Fibroblast of mammary gland (primary cell): Measurements from ENCODE around the gene MATN4.
A peak's percentile ranks its signal among the peaks of the same experiment; 100 is the strongest.

Experiments
- DNase-seq: peaks from one replicate; pipeline ENCODE4 v3.0.0-alpha.2; 2010; ENCODE audit warnings: low read depth
- H3K4me3 ChIP-seq: 2 replicates; pipeline ENCODE4 v1.5.1; 2011; ENCODE audit warnings: low read depth, mild to moderate bottlenecking, low read length, moderate library complexity; ENCODE audit not compliant: control insufficient read depth
- TF ChIP-seq, protein P1 (sequence below): conservative IDR thresholded peaks from 2 replicates; pipeline ENCODE4 v1.5.1; 2011; ENCODE audit warnings: low read depth, low read length, inconsistent platforms; ENCODE audit not compliant: control insufficient read depth, insufficient read depth

MATN4 gene

DNA sequence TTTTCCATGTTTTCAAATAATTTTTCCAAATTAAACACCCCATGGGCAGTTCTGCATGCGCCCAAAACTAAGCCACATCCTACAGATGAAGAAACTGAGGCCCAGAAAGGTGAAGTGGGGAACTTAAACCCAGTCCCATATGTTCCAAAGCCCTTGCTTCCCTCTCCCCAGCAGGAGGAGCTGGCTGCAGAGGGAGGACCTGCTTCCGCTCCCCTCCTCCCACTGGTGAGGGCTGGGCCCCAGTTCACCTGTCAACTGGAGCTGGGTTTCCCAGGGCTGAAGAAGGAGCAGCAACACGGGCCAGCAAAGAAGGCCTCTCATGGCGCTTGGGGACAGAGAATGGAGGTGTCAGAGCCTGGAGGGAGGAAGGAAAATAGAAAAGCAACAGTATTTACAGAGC is 2.8 kb downstream of the MATN4 start:
- TF ChIP-seq, protein P1, sequence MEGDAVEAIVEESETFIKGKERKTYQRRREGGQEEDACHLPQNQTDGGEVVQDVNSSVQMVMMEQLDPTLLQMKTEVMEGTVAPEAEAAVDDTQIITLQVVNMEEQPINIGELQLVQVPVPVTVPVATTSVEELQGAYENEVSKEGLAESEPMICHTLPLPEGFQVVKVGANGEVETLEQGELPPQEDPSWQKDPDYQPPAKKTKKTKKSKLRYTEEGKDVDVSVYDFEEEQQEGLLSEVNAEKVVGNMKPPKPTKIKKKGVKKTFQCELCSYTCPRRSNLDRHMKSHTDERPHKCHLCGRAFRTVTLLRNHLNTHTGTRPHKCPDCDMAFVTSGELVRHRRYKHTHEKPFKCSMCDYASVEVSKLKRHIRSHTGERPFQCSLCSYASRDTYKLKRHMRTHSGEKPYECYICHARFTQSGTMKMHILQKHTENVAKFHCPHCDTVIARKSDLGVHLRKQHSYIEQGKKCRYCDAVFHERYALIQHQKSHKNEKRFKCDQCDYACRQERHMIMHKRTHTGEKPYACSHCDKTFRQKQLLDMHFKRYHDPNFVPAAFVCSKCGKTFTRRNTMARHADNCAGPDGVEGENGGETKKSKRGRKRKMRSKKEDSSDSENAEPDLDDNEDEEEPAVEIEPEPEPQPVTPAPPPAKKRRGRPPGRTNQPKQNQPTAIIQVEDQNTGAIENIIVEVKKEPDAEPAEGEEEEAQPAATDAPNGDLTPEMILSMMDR: no peak
- H3K4me3 ChIP-seq: no peak overlapping the region
- no peak for DNase-seq

DNA sequence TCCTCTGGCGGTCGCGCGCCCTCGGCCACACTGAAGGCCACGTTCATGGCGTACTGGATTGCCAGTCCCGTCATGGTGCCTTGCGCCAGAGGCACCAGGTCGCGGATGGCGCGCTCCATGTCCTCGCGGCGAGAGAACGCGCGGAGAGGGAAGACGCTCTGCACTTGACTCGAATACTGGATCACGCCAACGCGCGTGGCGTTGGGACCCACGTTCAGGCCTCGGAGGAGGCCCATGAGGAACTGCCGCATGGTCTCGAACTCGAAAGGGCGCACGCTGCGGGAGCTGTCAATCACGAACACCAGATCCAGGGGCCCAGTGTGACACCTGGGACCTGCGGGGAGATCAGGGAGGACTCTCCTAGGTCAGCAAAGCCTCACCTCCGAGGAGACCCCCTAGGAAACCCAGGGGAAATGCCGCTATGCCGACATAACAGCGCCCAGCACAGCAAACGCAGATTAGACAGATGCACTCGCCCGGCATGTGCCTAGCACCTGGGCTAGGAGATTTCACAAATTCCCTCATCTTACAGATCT is 3.6 kb downstream of the MATN4 start:
- no peak for DNase-seq
- TF ChIP-seq, protein P1: no peak
- no peak overlapping the region for H3K4me3 ChIP-seq

DNA sequence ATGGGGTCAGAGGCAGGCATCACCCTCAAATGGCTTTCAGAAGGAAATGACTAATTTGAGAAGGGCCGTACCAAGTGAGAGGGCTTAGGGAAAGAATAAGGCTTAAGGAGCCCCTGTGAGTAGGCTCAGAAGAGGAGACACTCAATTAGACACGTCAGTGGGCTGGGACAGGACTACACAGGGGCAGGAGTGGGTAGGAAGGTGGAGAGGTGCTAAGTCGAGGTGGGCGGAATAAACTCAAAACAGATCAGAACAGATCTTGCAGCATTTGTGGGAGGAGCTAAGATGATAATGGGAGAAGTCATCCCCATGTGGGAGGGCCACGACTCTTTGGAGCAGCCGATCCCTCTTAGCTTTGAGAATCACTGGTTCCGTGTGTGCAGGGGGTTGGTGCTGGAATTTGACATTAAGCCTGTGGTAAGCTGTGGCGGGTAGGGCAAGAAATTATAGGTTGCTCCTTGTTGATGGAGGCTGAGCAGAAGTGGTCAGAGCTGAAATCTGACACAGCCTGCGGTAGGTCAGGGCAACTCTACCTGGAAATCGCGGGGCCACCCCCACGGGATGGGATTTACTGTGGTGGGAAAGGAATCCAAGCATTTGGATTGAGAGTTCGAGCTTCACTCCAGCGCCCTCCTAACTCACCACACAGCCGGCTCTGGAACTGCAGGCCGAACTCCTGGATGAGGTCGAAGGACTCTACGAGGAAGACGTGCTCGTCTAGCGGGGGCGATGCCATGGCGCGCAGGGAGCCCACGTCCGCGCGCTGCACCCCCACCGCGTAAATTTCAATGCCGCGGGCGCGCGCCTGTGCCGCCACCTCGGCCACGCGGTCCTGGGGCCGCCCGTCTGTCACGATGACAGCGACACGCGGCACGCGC is 4.3 kb downstream of the MATN4 start:
- no peak overlapping the region for H3K4me3 ChIP-seq
- DNase-seq: peak; percentile 20
- TF ChIP-seq, protein P1: no peak

DNA sequence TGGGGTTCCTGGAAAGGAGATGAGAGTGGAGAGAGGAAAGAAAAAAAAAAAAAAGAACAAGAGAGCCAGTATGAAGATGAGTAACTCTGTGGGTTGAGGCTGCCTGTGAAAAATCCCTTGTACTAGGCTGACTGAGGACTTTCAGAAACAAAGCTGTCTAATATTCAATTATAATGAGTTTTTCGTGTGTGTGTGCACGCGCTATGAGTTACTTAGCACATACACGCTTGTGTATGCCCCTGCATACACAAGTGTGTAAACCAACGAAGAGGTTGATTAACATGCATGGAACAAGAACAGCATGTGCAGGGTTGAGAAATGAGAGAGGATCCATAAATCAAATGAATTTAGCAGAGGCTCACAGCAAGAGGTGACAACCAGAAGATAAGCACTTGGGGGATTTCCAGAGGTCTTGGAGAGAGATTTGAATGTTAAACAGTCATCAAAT is 6.3 kb downstream of the MATN4 start:
- no peak for DNase-seq

DNA sequence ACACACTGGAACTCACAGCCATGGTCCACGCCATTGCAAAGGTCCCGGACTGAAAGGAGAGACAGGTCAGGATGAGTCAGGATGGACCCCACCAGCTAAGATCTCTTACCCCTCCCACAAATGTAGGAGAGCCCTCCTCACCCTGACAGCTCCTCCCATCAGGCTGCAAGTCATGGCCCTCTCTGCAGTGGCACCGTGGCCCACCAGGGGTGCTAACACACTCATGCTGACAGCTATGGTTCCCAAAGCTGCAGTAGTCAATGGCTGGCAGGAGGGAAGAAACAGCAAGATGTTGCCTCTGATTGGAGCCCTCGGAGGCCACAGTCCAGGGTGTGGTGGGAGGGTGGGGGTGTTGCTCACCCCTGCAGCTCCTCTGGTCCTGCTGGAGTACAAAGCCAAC is 7.1 kb downstream of the MATN4 start:
- DNase-seq: peak; percentile 26
- TF ChIP-seq, protein P1: peak; percentile 36
- H3K4me3 ChIP-seq: no peak overlapping the region

More for the DNA sequence above, 6.3 kb downstream of the MATN4 start:
- TF ChIP-seq, protein P1: no peak
- no peak overlapping the region for H3K4me3 ChIP-seq

DNA sequence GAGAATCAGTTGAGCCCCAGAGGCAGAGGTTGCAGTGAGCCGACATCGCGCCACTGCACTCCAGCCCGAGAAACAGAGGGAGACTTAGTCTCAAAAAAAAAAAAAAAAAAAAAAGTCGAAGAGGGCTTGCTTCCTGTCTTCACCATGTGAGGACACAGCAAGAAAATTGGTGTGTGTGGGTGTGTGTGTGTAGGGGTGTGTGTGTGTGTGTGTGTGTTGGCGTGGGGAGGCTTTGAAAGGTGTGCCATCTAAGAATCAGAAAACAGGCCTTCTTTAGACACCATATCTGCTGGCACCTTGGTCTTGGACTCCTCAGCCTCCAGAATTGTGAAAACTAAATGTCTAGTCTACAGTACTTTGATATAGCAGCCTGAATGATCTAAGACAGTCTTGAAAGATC is 8.3 kb downstream of the MATN4 start:
- TF ChIP-seq, protein P1: no peak
- H3K4me3 ChIP-seq: no peak overlapping the region
- DNase-seq: no peak
